ENCODE data around the gene ISOC2.

ISOC2 gene

GRCh38 chr19:55463583-55464031, 2.2 kb upstream of the ISOC2 start:
- Histone ChIP-seq H3K4me2 (ENCODE audit: low read depth, low read length, poor library complexity, severe bottlenecking) (no peak overlapping the region), H3F3A (ENCODE audit: insufficient read depth) (peaks cover 9% of the 10 kb centered on the region; the same call in 1 of the 2 replicates), H3K27ac (ENCODE audit: low read depth, low read length) (no peak overlapping the region), H3K27me3 (ENCODE audit: low read length) (no peaks in the 10 kb centered on the region), H3K36me3 (ENCODE audit: low read length) (no peaks in the 10 kb centered on the region), H3K79me2 (ENCODE audit: insufficient read depth, low read length) (peaks cover 9% of the 10 kb centered on the region; the same call in 1 of the 2 replicates), H3K4me3 (ENCODE audit: insufficient read depth, low read length, poor library complexity, severe bottlenecking) (no peak overlapping the region), H3K9me3 (ENCODE audit: insufficient read depth, low read length) (no peaks in the 10 kb centered on the region), H4K20me1 (ENCODE audit: low read depth, low read length) (no peaks in the 10 kb centered on the region), H2AFZ (ENCODE audit: low read depth, low read length, severe bottlenecking) (no peak overlapping the region), H3K9me2 (replicated peaks; ENCODE audit: insufficient read depth, low read length) (no peaks in the 10 kb centered on the region), H3K9ac (ENCODE audit: low read length) (no peak overlapping the region)
- TF ChIP-seq CTCF (IDR thresholded peaks at IDR 0.05; ENCODE audit: insufficient read depth, low read length, poor library complexity, severe bottlenecking): no peak

GRCh38 chr19:55462722-55463121, 1.3 kb upstream of the ISOC2 start:
- H3K9ac ChIP-seq (ENCODE audit: low read length): no peak overlapping the region
- no peak overlapping the region for H2AFZ ChIP-seq (ENCODE audit: low read depth, low read length, severe bottlenecking)
- peaks cover 9% of the 10 kb centered on the region; the same call in 1 of the 2 replicates for H3K79me2 ChIP-seq (ENCODE audit: insufficient read depth, low read length)
- H3K27me3 ChIP-seq (ENCODE audit: low read length): no peaks in the 10 kb centered on the region
- no peak overlapping the region for H3K27ac ChIP-seq (ENCODE audit: low read depth, low read length)
- H3K9me3 ChIP-seq (ENCODE audit: insufficient read depth, low read length): no peaks in the 10 kb centered on the region
- H3K4me2 ChIP-seq (ENCODE audit: low read depth, low read length, poor library complexity, severe bottlenecking): no peak overlapping the region
- H3F3A ChIP-seq (ENCODE audit: insufficient read depth): peaks cover 9% of the 10 kb centered on the region; the same call in 1 of the 2 replicates
- TF ChIP-seq EZH2phosphoT487 (conservative IDR thresholded peaks at IDR 0.05; ENCODE audit: low read length) (no peak), CTCF (IDR thresholded peaks at IDR 0.05; ENCODE audit: insufficient read depth, low read length, poor library complexity, severe bottlenecking) (no peak)
- H3K4me3 ChIP-seq (ENCODE audit: insufficient read depth, low read length, poor library complexity, severe bottlenecking): no peak overlapping the region
- no peaks in the 10 kb centered on the region for H3K9me2 ChIP-seq (replicated peaks; ENCODE audit: insufficient read depth, low read length)
- no peaks in the 10 kb centered on the region for H3K36me3 ChIP-seq (ENCODE audit: low read length)
- no peaks in the 10 kb centered on the region for H4K20me1 ChIP-seq (ENCODE audit: low read depth, low read length)

- Histone ChIP-seq H3K4me2 (ENCODE audit: low read depth, low read length, poor library complexity, severe bottlenecking) (peak overlapping the region; percentile 87), H3K27ac (ENCODE audit: low read depth, low read length) (no peak overlapping the region), H3K79me2 (ENCODE audit: insufficient read depth, low read length) (peaks cover 9% of the 10 kb centered on the region; the same call in 1 of the 2 replicates), H3F3A (ENCODE audit: insufficient read depth) (peaks cover 9% of the 10 kb centered on the region; the same call in 1 of the 2 replicates), H3K27me3 (ENCODE audit: low read length) (no peaks in the 10 kb centered on the region), H4K20me1 (ENCODE audit: low read depth, low read length) (no peaks in the 10 kb centered on the region), H3K36me3 (ENCODE audit: low read length) (no peaks in the 10 kb centered on the region), H2AFZ (ENCODE audit: low read depth, low read length, severe bottlenecking) (peak overlapping the region; percentile 87), H3K9me3 (ENCODE audit: insufficient read depth, low read length) (no peaks in the 10 kb centered on the region), H3K9ac (ENCODE audit: low read length) (peak overlapping the region; percentile 63), H3K9me2 (replicated peaks; ENCODE audit: insufficient read depth, low read length) (no peaks in the 10 kb centered on the region), H3K4me3 (ENCODE audit: insufficient read depth, low read length, poor library complexity, severe bottlenecking) (peak overlapping the region; percentile 64)
- TF ChIP-seq CTCF (IDR thresholded peaks at IDR 0.05; ENCODE audit: insufficient read depth, low read length, poor library complexity, severe bottlenecking) (no peak), EZH2phosphoT487 (conservative IDR thresholded peaks at IDR 0.05; ENCODE audit: low read length) (no peak)
Observed at GRCh38 chr19:55461974-55462626, 658 bp upstream of the ISOC2 start.

Measured in SU-DHL-6 (cell line).